T-helper 2 cell (primary cell): ENCODE measurements around the gene MPHOSPH8.
A peak's percentile ranks its signal among the peaks of the same experiment; 100 is the strongest.
"Not testable (repeated sequence)": the region's sequence is repeated elsewhere in the genome, so short reads cannot be mapped to it uniquely, and the experiment has no call there.

Experiments
- DNase-seq, 5 experiments: peaks; one replicate each; pipeline versions ENCODE4 v3.0.0 to v3.0.0-alpha.2; 2012 to 2022

Gene MPHOSPH8

DNA sequence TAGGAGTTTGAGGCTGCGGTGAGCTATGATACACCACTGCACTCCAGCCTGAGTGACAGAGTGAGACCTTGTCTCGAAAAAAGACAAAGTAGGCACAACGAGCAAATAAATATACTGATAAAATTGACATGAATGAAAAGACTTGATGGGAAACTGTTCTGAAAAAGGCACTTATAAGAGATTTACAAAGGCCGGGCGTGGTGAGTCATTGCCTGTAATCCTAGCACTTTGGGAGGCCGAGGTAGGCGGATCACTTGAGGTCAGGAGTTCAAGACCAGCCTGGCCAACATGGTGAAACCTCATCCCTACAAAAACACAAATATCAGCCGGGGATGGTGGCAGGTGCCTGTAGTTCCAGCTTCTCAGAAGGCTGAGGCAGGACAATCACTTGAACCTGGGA is 58.0 kb downstream of the MPHOSPH8 start:
- DNase-seq = not testable (repeated sequence)

DNA sequence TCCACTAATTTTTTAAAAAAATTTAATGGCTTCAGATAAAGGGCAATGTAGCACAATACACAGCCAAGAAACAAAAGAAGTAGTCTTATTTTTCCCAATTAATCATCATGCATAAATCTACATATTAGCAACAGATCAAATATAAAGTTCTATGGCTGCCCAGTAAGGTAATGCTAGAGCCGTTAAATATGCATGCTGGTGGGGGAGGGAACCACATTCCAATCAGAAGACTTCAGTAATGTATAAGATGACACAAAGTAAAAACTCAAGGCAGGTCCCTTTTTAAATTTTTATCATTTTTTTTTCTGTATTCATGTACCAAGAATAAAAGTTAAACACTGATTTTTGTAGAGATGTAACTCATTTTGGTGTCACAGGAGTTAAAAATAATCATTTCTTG is 62.0 kb downstream of the MPHOSPH8 start:
- DNase-seq = no peak

DNA sequence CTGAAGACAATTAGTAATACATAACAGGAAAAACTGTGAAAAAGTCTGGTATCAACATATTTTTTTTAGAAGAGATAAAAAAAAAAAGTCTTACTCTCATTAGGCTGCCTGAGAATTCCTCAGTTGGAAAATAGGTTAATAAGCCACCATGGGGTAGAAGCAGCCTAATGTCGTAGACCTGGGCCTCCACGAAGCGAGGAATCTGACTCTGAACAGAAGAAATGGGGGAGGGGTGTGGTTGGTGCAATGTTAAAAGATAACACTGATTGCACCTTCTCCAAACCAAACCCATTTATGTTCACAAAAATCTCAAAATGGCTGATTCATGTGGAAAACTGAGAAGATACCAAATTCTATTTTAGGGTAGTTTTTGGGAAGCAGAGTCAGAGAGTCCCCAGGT is 62.4 kb downstream of the MPHOSPH8 start:
- no peak for DNase-seq

DNA sequence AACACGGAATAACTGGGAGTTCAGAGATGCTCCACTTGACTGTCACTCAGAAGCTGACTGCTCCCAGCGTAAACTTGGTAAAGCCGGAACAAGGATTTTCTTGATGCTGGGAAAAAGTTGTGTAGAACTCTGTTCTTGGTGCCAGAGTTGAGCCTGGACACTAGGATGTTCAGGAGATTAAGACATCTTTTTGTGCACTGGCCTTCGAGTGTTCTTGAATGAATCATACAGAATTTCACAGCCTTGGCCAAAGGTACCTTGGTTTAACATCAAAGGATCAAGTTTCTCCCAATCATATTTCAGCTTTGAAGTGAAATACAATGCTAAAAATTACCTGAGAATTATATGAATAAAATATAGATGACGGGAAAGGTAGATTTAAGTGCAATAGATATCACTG is 67.5 kb downstream of the MPHOSPH8 start:
- not testable (repeated sequence) for DNase-seq

DNA sequence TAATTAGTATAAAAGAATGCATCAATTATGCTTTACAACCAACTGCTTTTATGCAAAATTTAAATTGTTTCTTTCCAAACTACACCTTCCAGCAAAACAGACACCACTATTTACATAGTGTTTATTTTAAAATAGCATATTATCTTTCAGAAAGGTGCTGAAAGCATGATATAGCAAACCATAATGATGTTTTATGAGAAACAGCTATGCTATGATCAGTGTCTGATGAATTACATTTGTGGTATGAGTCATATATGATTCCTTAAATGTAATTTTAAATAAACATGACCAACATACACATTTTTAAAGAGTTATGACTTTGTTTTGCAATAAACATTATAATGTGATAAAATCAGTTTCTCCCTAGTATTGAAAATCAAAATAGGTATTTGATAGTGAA is 68.2 kb downstream of the MPHOSPH8 start:
- not testable (repeated sequence) for DNase-seq

DNA sequence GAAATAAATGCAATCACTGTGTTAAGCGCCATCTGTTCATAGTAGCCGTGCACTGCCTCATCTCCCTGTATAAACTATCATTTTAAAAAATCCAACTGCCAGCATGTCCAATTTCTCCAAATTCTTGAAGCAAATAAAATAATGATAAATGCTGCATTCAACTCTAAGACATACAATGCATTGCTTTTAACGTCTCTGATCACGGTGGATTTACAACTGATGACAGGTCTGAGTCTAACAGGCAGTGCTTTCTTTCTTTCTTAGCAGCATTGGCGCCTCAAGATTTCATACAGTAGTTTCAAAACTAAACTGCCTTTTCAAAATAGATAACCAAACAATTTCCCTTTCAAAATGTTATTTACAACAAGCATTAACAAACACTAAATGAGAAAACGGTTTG is 70.8 kb downstream of the MPHOSPH8 start:
- not testable (repeated sequence) for DNase-seq

DNA sequence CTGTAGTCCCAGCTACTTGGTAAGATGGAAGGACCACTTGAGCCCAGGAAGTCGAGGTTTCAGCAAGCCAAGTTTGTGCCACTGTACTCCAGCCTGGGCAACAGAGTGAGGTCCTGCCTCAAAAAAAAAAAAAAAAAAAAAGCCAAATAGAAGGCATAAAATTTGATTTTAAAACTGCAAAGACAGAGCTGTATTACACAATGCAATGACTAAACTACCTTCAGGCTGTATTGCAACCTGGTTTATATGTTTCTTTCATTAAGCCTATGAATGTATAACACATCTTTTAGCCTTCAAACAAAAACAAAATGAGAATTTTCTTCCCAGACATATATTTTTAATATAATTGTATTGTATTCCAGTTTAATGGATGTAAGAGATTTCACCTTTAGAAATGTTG is 75.6 kb downstream of the MPHOSPH8 start:
- not testable (repeated sequence) for DNase-seq

DNA sequence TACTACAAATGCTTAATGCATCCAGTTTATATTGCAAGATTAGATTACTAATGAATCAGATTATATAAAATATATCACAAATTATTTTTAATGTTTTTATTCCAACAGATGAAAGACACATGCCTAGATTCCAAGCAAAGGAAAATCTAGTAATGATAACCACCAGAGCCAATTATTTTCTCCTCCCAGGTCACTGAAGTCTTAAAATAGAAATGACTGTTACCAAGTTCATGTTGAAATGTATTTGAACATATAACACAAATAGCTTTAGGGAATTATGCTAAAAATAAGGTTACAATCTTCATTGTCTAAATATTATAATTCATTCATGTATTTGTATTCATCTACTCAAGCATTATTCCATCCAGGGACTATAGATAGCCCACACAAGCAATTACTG is 76.3 kb downstream of the MPHOSPH8 start:
- not testable (repeated sequence) for DNase-seq

DNA sequence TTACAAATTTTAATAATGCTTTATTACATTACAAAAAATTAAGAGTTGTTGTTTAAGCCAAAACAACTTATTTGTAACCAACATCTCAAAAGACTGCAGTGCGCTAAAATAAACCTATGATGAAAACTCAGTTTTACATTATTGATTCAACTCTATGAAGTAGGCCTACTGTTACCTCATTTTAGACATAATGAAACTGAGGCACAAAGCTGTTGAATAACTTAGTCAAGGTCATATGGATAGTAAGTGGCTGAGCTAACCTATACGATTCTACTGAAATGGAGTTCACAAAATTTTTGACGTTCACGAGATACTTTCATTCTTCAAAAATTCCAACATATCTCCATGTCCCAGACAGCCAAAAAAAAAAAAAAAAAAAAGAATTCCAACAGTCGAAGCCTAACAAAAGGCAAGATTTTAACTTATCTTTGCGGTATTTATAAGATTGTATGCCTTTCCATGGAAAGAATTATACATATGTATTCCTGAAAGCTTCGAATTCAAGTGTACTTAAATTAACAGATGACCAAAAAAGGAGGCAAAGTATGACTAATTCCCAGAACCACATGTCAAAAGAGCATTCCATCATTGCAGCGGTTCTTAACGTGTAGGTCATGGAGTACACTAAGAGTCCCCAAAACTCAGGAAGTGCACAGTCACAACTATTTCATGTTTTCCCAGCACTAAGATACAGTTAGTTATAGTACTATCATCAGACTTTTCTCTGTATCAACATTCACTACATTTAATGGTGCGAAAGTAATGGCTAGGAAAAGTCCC is 79.9 kb downstream of the MPHOSPH8 start:
- peak in 1 of 5 experiments; percentile 63 for DNase-seq

DNA sequence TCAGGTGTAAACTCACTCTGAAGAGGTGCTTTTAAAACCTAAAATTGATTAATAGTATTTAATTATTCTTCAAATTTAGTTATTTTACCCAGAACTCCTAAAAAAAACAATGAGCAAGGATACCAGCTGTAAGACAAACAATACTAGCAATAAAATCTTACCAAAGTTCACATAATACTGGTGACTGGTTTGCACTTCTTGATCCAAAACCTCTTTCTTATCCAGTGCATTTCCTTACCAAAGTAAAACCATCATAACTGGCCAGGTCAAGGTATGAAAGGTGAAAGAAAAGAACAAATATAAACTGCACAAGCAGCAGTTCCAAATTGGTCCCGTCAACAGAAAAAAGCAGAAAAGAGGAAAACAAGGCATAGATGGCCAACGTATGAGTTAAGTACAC is 86.6 kb downstream of the MPHOSPH8 start:
- no peak for DNase-seq
